Esophagus muscularis mucosa (tissue), 4 donors: ENCODE data around the gene TMA7B. TPM values are rescaled to one million over a fixed set of nuclear protein-coding genes. Genes with fewer than 3 reads are reported as not detected.
"Not testable (repeated sequence)": the region's sequence is repeated elsewhere in the genome, so short reads cannot be mapped to it uniquely, and the experiment has no call there.

Experiments
- DNase-seq: peaks from one replicate; pipeline ENCODE4 v3.0.0-alpha.2; 2017; ENCODE audit errors: extremely low spot score
- H3K27ac ChIP-seq, 4 donors: fragments of 200-600 bp; sonication (generic); replicated peaks in 1 of 4; 1 replicate in 3 of 4; 2 replicates in 1 of 4; pipeline ENCODE4 v1.5.1; 2016 to 2019; ENCODE audit warnings: mild to moderate bottlenecking in 1 of 4
- H3K27me3 ChIP-seq, 4 donors: fragments of 200-600 bp; sonication (generic); one replicate each; pipeline versions ENCODE4 v1.5.1 to v1.6.0; 2016 to 2019
- H3K36me3 ChIP-seq, 4 donors: fragments of 200-600 bp; sonication (generic); one replicate each; pipeline ENCODE4 v1.5.1; 2016 to 2019
- H3K4me1 ChIP-seq, 4 donors: fragments of 200-600 bp; sonication (generic); one replicate each; pipeline ENCODE4 v1.5.1; 2016 to 2019
- H3K4me3 ChIP-seq, 4 donors: fragments of 200-600 bp; sonication (generic); 1 replicate in 2 of 4; 2 replicates in 2 of 4; pipeline ENCODE4 v1.5.1; 2016 to 2019; ENCODE audit warnings: mild to moderate bottlenecking in 4 of 4, moderate library complexity in 1 of 4
- H3K9me3 ChIP-seq, 4 donors: fragments of 200-600 bp; sonication (generic); 1 replicate in 3 of 4; 2 replicates in 1 of 4; pipeline ENCODE4 v1.5.1; 2016 to 2019
- EP300 ChIP-seq: sonication (generic); formaldehyde crosslinking; IDR thresholded peaks from one replicate; pipeline ENCODE4 v1.6.1; 2017; ENCODE audit warnings: antibody characterized with exemption
- POLR2A ChIP-seq: fragments of 450-650 bp; IDR thresholded peaks from one replicate; pipeline ENCODE4 v1.6.1; 2017; ENCODE audit warnings: antibody characterized with exemption, moderate library complexity, mild to moderate bottlenecking, low read depth
- POLR2AphosphoS5 ChIP-seq, 2 donors: sonication (generic); formaldehyde crosslinking; IDR thresholded peaks; one replicate each; pipeline ENCODE4 v1.6.1; 2017; ENCODE audit warnings: antibody characterized with exemption in 2 of 2
- WGBS: methylation state at CpG from one replicate; pipeline ENCODE4 v1.1.5; 2018; 5-methylcytosine and 5-hydroxymethylcytosine counted together
- intact Hi-C: fragments of 100-400 bp; cut with DNase I; formaldehyde crosslinking; loops from one replicate; pipeline ENCODE4 v1.15.1; 2023
- total RNA-seq, 4 donors: library from RNA; depleted of rRNA; stranded (reverse); fragments of >200 nt; gene quantifications; one replicate each; pipeline versions ENCODE4 v1.1.0 to v1.2.1, GENCODE V29; 2016
- TF ChIP-seq, protein P1 (sequence below), 3 experiments: fragments of 200-600 bp in 2 of 3; fragments of 450-650 bp in 1 of 3; sonication (generic) in 2 of 3; IDR thresholded peaks; one replicate each; pipeline ENCODE4 v1.5.1; 2017 to 2019; ENCODE audit warnings: antibody characterized with exemption in 3 of 3, mild to moderate bottlenecking in 2 of 3, moderate library complexity in 1 of 3

The TMA7B gene
- total RNA-seq, 4 donors from 2014 or later = not detected

GRCh38 chr22:39949964-39950737 lies 10.0 kb upstream of the TMA7B start:
- 71% methylated on average over 8 of the region's 8 CpGs for WGBS
- DNase-seq = no peak
- TF ChIP-seq POLR2A (no peak), POLR2AphosphoS5 (IDR thresholded peaks at IDR 0.05) (no peak), EP300 (no peak)
- TF ChIP-seq, protein P1, sequence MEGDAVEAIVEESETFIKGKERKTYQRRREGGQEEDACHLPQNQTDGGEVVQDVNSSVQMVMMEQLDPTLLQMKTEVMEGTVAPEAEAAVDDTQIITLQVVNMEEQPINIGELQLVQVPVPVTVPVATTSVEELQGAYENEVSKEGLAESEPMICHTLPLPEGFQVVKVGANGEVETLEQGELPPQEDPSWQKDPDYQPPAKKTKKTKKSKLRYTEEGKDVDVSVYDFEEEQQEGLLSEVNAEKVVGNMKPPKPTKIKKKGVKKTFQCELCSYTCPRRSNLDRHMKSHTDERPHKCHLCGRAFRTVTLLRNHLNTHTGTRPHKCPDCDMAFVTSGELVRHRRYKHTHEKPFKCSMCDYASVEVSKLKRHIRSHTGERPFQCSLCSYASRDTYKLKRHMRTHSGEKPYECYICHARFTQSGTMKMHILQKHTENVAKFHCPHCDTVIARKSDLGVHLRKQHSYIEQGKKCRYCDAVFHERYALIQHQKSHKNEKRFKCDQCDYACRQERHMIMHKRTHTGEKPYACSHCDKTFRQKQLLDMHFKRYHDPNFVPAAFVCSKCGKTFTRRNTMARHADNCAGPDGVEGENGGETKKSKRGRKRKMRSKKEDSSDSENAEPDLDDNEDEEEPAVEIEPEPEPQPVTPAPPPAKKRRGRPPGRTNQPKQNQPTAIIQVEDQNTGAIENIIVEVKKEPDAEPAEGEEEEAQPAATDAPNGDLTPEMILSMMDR (IDR thresholded peaks at IDR 0.05) = no peak

DNA sequence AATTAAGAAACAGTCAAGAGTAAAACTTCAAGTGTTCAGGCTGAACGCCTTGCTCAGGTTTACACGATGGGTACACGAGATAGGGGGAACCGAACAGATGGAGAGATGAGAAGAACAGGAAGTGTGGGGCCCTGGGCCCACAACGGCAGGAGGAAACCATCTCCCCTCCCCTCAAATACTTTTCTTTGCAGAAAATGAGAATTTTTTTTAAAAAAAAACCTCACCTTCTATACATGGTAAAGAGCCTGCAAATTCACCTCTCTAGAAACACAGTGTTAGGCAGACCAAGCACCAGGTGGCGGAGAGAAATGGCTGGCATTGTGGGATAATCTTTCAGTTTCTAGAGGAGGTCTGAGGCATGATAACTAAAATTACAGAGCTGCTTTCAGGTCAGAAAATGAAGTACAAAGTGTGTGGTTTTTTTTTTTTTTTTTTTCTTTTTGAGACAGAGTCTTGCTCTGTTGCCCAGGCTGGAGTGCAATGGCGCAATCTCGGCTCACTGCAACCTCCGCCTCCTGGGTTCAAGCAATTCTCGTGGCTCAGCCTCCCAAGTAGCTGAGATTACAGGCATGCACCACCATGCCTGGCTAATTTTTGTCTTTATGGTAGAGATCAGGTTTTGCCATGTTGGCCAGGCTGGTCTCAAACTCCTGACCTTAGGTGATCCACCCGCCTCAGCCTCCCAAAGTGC lies 8.4 kb upstream of the TMA7B start:
- 71% methylated on average over 11 of the region's 11 CpGs for WGBS

More at GRCh38 chr22:39949964-39950737, 10.0 kb upstream of the TMA7B start:
- no peaks in the 10 kb centered on the region for H3K27me3 ChIP-seq
- H3K36me3 ChIP-seq = no peaks in the 10 kb centered on the region
- intact Hi-C loops = no loop called here
- H3K27ac ChIP-seq = no peak overlapping the region
- no peaks in the 10 kb centered on the region for H3K9me3 ChIP-seq
- H3K4me3 ChIP-seq = no peak overlapping the region
- peaks cover 4 to 14% (median 7%) of the 10 kb centered on the region in 4 donors for H3K4me1 ChIP-seq

DNA sequence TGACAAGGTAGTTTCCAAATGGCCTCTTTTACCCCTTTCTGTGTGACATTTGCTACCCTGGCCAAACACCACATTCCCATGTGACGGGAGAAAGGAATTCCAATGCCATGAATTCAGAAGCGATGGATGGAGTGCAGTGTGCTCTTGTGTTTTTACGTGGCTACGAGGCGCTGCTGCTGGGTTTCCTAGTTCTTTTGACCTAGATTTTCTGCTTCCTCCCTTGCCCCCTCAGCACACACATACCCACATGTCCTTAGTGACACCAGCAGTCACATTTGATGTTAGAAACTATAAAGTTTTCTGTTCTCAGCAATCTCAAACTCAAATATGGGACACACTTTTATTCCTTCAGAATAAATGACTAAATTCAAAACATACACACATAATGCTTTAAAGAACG lies 7.8 kb upstream of the TMA7B start:
- intact Hi-C loops = no loop called here
- Histone ChIP-seq H3K27ac (no peak overlapping the region), H3K4me1 (peaks cover 5 to 15% (median 11%) of the 10 kb centered on the region in 4 donors), H3K4me3 (no peak overlapping the region), H3K9me3 (no peaks in the 10 kb centered on the region), H3K27me3 (no peaks in the 10 kb centered on the region), H3K36me3 (no peaks in the 10 kb centered on the region)
- no peak for DNase-seq
- 87% methylated on average over 6 of the region's 6 CpGs for WGBS
- no peak for TF ChIP-seq EP300
- no peak for TF ChIP-seq POLR2A
- TF ChIP-seq, protein P1 (IDR thresholded peaks at IDR 0.05) = no peak
- no peak for TF ChIP-seq POLR2AphosphoS5 (IDR thresholded peaks at IDR 0.05)

More for the DNA sequence above, 8.4 kb upstream of the TMA7B start:
- H3K27ac ChIP-seq, DNase-seq, intact Hi-C loops, H3K9me3 ChIP-seq, H3K4me3 ChIP-seq, H3K36me3 ChIP-seq, H3K27me3 ChIP-seq: not testable (repeated sequence)
- H3K4me1 ChIP-seq = peaks cover 5 to 15% (median 11%) of the 10 kb centered on the region in 4 donors

DNA sequence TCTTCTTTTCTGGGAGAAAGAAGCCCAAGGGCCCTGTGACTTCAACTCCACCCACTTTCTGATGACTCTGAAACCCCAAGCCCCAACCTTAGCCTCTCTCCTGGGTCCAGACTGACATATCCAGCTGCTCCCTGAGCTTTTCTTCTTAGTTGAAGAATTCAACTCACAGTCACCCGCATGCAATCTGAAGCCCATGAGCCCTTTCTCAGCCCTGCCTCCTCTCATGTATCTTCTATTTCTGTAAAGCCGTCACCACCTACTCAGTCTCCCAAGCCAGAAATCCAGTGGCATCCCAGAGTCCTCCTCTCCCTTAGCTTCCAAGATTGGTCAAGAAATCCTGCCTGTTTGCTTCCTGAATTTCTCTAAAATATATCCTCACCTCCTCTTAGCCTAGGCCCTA lies 7.1 kb upstream of the TMA7B start:
- Histone ChIP-seq H3K27me3 (peaks cover 0 to 4% (median 0%) of the 10 kb centered on the region in 4 donors), H3K4me3 (no peak overlapping the region), H3K9me3 (no peaks in the 10 kb centered on the region), H3K36me3 (no peaks in the 10 kb centered on the region), H3K4me1 (peaks cover 5 to 15% (median 11%) of the 10 kb centered on the region in 4 donors), H3K27ac (no peak overlapping the region)
- intact Hi-C loops = no loop called here
- no peak for DNase-seq
- TF ChIP-seq EP300 (no peak), POLR2AphosphoS5 (IDR thresholded peaks at IDR 0.05) (no peak), POLR2A (no peak)
- TF ChIP-seq, protein P1 (IDR thresholded peaks at IDR 0.05) = no peak
- WGBS = 92% methylated on average over 2 of the region's 2 CpGs

DNA sequence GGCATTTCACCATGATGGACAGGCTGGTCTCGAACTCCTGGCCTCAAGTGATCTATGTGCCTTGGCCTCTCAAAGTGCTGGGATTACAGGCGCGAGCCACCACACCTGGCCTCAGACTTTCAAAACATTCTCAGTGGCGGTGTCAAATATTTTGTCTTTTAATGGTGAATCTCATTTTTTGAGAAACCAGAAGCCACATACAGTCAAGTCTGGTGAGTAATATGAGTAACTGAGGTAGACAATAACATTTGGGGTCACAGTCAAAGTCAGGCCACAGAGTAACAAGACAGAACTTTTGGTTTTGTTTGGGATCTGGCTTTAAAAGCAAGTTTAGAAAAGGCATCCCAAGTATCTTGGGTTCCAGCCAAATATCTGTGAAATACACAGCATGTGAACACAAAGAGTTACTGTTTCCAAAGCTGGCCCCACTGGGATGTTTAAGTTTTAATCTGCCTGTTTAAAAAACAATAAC lies 5.6 kb upstream of the TMA7B start:
- Histone ChIP-seq H3K36me3 (no peaks in the 10 kb centered on the region), H3K4me3 (no peak overlapping the region), H3K9me3 (no peaks in the 10 kb centered on the region), H3K4me1 (peaks cover 5 to 15% (median 11%) of the 10 kb centered on the region in 4 donors), H3K27ac (no peak overlapping the region), H3K27me3 (peaks cover 0 to 8% (median 0%) of the 10 kb centered on the region in 4 donors)
- DNase-seq = no peak
- 96% methylated on average over 4 of the region's 4 CpGs for WGBS
- intact Hi-C loops = no loop called here
- TF ChIP-seq, protein P1 (IDR thresholded peaks at IDR 0.05) = no peak
- TF ChIP-seq EP300 (no peak), POLR2A (no peak), POLR2AphosphoS5 (IDR thresholded peaks at IDR 0.05) (no peak)
